Mesendoderm (in vitro differentiated cells): ENCODE measurements around the gene HCFC1R1.

ENCODE experiments used
- DNase-seq: peaks from one replicate; pipeline ENCODE4 v3.0.0; 2013
- H2AK5ac ChIP-seq: 2 replicates; pipeline ENCODE4 v1.6.1; 2013; ENCODE audit warnings: low read length, inconsistent platforms
- H2BK120ac ChIP-seq: 2 replicates; pipeline ENCODE4 v1.6.1; 2013; ENCODE audit warnings: low read depth, mild to moderate bottlenecking, low read length, moderate library complexity, mixed read lengths
- H2BK15ac ChIP-seq: replicated peaks from 2 replicates; pipeline ENCODE4 v1.6.1; 2013; ENCODE audit warnings: low read depth, mild to moderate bottlenecking, moderate library complexity
- H2BK5ac ChIP-seq: 2 replicates; pipeline ENCODE4 v1.6.1; 2013; ENCODE audit warnings: low read length, inconsistent platforms
- H3K18ac ChIP-seq: 2 replicates; pipeline ENCODE4 v1.6.1; 2013; ENCODE audit warnings: mild to moderate bottlenecking, low read length, mixed read lengths
- H3K23ac ChIP-seq: one replicate; pipeline ENCODE4 v1.6.1; 2013; ENCODE audit warnings: low read length
- H3K27ac ChIP-seq: 2 replicates; pipeline ENCODE4 v1.5.1; 2013; ENCODE audit warnings: low read depth, mild to moderate bottlenecking, inconsistent platforms, low read length, moderate library complexity
- H3K27me3 ChIP-seq: 2 replicates; pipeline ENCODE4 v1.6.1; 2013; ENCODE audit warnings: low read length, control low read depth, mild to moderate bottlenecking, inconsistent platforms; ENCODE audit not compliant: insufficient read depth, poor library complexity
- H3K36me3 ChIP-seq: 2 replicates; pipeline ENCODE4 v1.6.1; 2013; ENCODE audit warnings: low read length, inconsistent platforms; ENCODE audit not compliant: control insufficient read depth, insufficient read depth
- H3K4ac ChIP-seq: one replicate; pipeline ENCODE4 v1.6.1; 2013; ENCODE audit warnings: low read depth, mild to moderate bottlenecking, low read length, moderate library complexity
- H3K4me1 ChIP-seq: 2 replicates; pipeline ENCODE4 v1.6.1; 2013; ENCODE audit warnings: low read depth, low read length, inconsistent platforms; ENCODE audit not compliant: control insufficient read depth
- H3K4me2 ChIP-seq: 2 replicates; pipeline ENCODE4 v1.6.1; 2013; ENCODE audit warnings: low read length
- H3K4me3 ChIP-seq: 2 replicates; pipeline ENCODE4 v1.5.1; 2013; ENCODE audit warnings: mild to moderate bottlenecking, low read length
- H3K56ac ChIP-seq: one replicate; pipeline ENCODE4 v1.6.1; 2013; ENCODE audit warnings: low read length
- H3K79me1 ChIP-seq: 2 replicates; pipeline ENCODE4 v1.6.1; 2013; ENCODE audit warnings: low read length, inconsistent platforms
- H3K79me2 ChIP-seq: 2 replicates; pipeline ENCODE4 v1.6.1; 2013; ENCODE audit warnings: mild to moderate bottlenecking, low read length; ENCODE audit not compliant: control insufficient read depth, insufficient read depth
- H3K9ac ChIP-seq: 2 replicates; pipeline ENCODE4 v1.6.1; 2013; ENCODE audit warnings: low read length, inconsistent platforms
- H4K5ac ChIP-seq: one replicate; pipeline ENCODE4 v1.6.1; 2013; ENCODE audit warnings: low read length
- H4K8ac ChIP-seq: one replicate; pipeline ENCODE4 v1.6.1; 2013; ENCODE audit warnings: low read depth, mild to moderate bottlenecking, control low read depth, low read length, moderate library complexity
- WGBS: extraction: QIAGEN DNeasy Blood & Tissue Kit; methylation state at CpG from one replicate; pipeline ENCODE4 v1.1.7; 2013; ENCODE audit warnings: low lambda C conversion rate, missing lambda C conversion rate; ENCODE audit not compliant: insufficient coverage; ENCODE audit errors: extremely low coverage; 5-methylcytosine and 5-hydroxymethylcytosine counted together

The HCFC1R1 gene

DNA sequence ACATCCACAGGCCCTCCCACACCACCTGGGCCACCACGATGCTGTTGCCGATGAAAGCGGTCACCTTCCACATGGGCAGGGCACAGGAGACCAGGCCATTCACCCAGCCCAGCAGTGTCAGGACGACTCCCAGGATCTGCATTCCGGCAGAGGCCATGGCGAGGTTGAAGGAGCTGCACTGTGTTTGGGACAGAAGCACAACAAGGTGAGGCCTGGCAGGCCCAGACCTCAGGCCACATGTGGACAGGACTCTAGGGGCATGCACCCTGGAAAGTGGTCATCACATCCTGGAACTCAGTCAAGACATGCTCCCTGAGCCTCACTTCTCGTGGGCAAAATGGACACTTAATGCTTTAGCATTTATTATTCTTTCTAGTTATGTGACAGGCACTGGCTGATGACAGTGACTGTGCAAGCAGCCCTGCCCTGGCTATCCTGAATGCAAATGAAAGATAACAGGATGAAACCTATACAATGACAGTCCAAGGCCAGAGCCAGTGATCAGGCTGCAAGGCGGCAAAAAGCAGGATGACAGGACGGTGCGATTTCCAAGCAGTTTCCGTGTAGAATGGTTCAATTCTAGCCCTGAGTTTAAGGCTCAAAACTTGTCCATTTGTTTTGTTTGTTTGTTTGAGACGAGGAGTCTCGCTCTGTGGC is 7.7 kb downstream of the HCFC1R1 start:
- Histone ChIP-seq H2BK120ac (no peak overlapping the region), H2BK5ac (no peak overlapping the region), H3K4me3 (no peak overlapping the region), H3K23ac (no peak overlapping the region), H3K18ac (no peak overlapping the region), H2BK15ac (no peak overlapping the region), H3K56ac (no peak overlapping the region), H3K4me2 (no peak overlapping the region), H3K79me1 (peaks cover 3% of the 10 kb centered on the region), H3K27ac (no peak overlapping the region), H3K27me3 (no peaks in the 10 kb centered on the region), H3K9ac (peak overlapping the region; percentile 9), H3K36me3 (peaks cover 2% of the 10 kb centered on the region), H4K5ac (no peak overlapping the region), H3K4me1 (no peaks in the 10 kb centered on the region), H2AK5ac (no peak overlapping the region), H3K4ac (no peak overlapping the region), H3K79me2 (peaks cover 21% of the 10 kb centered on the region), H4K8ac (no peak overlapping the region)
- WGBS: no CpG with 5 or more reads among the region's 13 CpGs
- no peak for DNase-seq

DNA sequence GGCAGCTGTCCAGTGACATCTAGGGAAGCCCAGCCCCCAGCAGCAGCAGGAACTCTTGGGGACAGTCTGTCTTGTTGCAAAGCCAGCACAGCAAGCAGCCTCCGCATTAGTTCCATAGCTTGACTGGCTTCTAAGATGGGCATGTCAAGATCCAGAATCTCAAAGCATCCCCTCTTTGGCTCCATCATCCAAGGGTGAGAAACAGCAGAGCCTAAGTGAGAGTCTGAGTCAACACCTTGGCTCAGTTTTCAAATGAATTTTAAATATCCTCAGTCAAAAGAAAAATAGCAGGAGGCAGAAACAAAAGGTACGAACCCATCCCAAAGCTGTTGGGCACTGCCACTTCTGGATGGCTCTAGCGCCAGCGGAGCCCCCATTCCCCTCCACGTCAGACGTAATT is 8.8 kb downstream of the HCFC1R1 start:
- Histone ChIP-seq H3K4me2 (no peak overlapping the region), H3K4me3 (no peak overlapping the region), H2BK15ac (no peak overlapping the region), H3K18ac (no peak overlapping the region), H3K56ac (no peak overlapping the region), H4K8ac (no peak overlapping the region), H2BK120ac (no peak overlapping the region), H2AK5ac (no peak overlapping the region), H3K36me3 (peaks cover 2% of the 10 kb centered on the region), H2BK5ac (no peak overlapping the region), H3K4ac (no peak overlapping the region), H3K4me1 (no peaks in the 10 kb centered on the region), H3K23ac (no peak overlapping the region), H3K27ac (no peak overlapping the region), H3K9ac (no peak overlapping the region), H3K79me1 (peaks cover 3% of the 10 kb centered on the region), H3K79me2 (peaks cover 17% of the 10 kb centered on the region), H4K5ac (no peak overlapping the region), H3K27me3 (no peaks in the 10 kb centered on the region)
- DNase-seq: no peak
- WGBS: no CpG with 5 or more reads among the region's 6 CpGs

- no peaks in the 10 kb centered on the region for H3K4me1 ChIP-seq
- no peak overlapping the region for H4K8ac ChIP-seq
- WGBS: no CpG with 5 or more reads among the region's 12 CpGs
- no peak overlapping the region for H4K5ac ChIP-seq
- H3K36me3 ChIP-seq: peaks cover 2% of the 10 kb centered on the region
- no peak overlapping the region for H3K4me2 ChIP-seq
- H3K4ac ChIP-seq: no peak overlapping the region
- no peak overlapping the region for H3K56ac ChIP-seq
- H3K9ac ChIP-seq: no peak overlapping the region
- H2BK5ac ChIP-seq: no peak overlapping the region
- no peak overlapping the region for H3K4me3 ChIP-seq
- peaks cover 17% of the 10 kb centered on the region for H3K79me2 ChIP-seq
- H2BK15ac ChIP-seq: no peak overlapping the region
- no peaks in the 10 kb centered on the region for H3K27me3 ChIP-seq
- no peak overlapping the region for H2BK120ac ChIP-seq
- no peak overlapping the region for H3K23ac ChIP-seq
- DNase-seq: no peak
- H2AK5ac ChIP-seq: no peak overlapping the region
- H3K79me1 ChIP-seq: peaks cover 3% of the 10 kb centered on the region
- H3K27ac ChIP-seq: no peak overlapping the region
- no peak overlapping the region for H3K18ac ChIP-seq
Observed at GRCh38 chr16:3013998-3014690, 9.6 kb downstream of the HCFC1R1 start.

DNA sequence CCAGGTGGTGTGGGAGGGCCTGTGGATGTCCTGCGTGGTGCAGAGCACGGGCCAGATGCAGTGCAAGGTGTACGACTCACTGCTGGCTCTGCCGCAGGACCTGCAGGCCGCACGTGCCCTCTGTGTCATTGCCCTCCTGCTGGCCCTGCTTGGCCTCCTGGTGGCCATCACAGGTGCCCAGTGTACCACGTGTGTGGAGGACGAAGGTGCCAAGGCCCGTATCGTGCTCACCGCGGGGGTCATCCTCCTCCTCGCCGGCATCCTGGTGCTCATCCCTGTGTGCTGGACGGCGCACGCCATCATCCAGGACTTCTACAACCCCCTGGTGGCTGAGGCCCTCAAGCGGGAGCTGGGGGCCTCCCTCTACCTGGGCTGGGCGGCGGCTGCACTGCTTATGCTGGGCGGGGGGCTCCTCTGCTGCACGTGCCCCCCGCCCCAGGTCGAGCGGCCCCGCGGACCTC is 10.2 kb downstream of the HCFC1R1 start:
- Histone ChIP-seq H3K4ac (no peak overlapping the region), H2BK15ac (no peak overlapping the region), H2BK120ac (no peak overlapping the region), H2AK5ac (no peak overlapping the region), H3K18ac (no peak overlapping the region), H3K9ac (no peak overlapping the region), H3K4me3 (no peak overlapping the region), H3K36me3 (peaks cover 2% of the 10 kb centered on the region), H3K4me2 (no peak overlapping the region), H3K79me1 (peaks cover 3% of the 10 kb centered on the region), H3K56ac (no peak overlapping the region), H3K27ac (no peak overlapping the region), H4K5ac (no peak overlapping the region), H4K8ac (no peak overlapping the region), H3K4me1 (peaks cover 3% of the 10 kb centered on the region), H3K79me2 (peaks cover 17% of the 10 kb centered on the region), H2BK5ac (no peak overlapping the region), H3K27me3 (no peaks in the 10 kb centered on the region), H3K23ac (no peak overlapping the region)
- DNase-seq: no peak
- no CpG with 5 or more reads among the region's 27 CpGs for WGBS

DNA sequence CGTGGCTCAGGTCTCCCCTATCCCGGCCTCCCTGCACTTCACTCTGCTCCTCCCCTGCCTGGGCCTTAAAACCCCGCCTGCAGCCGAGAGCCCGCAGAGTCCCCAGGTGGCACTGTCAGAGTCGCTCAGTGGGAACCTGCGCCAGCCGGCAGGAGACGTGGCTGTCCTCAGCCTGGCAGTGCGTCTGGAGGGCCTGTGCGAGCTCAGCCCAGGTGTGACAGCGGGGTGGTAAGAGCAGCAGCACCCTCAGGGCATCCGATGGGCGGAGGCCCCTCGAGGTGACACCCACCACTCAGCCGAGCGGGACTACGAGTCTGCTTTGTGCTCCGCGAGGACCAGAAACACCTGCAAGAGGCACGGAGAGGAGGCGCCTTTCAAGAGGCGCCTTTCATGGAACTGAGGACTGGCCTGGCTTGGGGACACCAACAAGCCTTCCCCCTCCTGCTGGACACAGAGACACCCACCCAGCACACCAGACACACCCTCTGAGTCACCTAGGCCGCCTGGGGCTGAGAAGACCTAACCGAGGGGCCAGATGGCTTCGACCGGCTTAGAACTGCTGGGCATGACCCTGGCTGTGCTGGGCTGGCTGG is 10.8 kb downstream of the HCFC1R1 start, which contains the start of gene CLDN9:
TSS of gene CLDN9 (plus strand) at position 96 of the 593 bp plus-strand sequence. CDS start at position 536, 440 bp downstream.
- Histone ChIP-seq H3K9ac (no peak within 1 kb of the TSS), H3K56ac (peak within 1 kb of the TSS; percentile 58), H3K79me2 (peaks cover 17% of the 10 kb centered on the region), H3K4ac (no peak within 1 kb of the TSS), H4K5ac (no peak within 1 kb of the TSS), H3K4me1 (peaks cover 6% of the 10 kb centered on the region), H2BK15ac (no peak within 1 kb of the TSS), H3K23ac (no peak within 1 kb of the TSS), H2AK5ac (no peak within 1 kb of the TSS), H3K27me3 (no peaks in the 10 kb centered on the region), H3K4me2 (peak within 1 kb of the TSS; percentile 23), H3K36me3 (peaks cover 2% of the 10 kb centered on the region), H3K4me3 (no peak within 1 kb of the TSS), H2BK5ac (no peak within 1 kb of the TSS), H4K8ac (no peak within 1 kb of the TSS), H2BK120ac (no peak within 1 kb of the TSS), H3K79me1 (peaks cover 3% of the 10 kb centered on the region), H3K27ac (no peak within 1 kb of the TSS), H3K18ac (no peak within 1 kb of the TSS)
- DNase-seq: peak; percentile 54
- whole genome bisulfite sequencing: no CpG with 5 or more reads among the region's 27 CpGs
